ENCODE results near the gene ACP7. TPM values are rescaled to one million over a fixed set of nuclear protein-coding genes. Genes with fewer than 3 reads are reported as not detected.

ACP7 gene
- total and polyA plus RNA-seq, 2 of the 8 experiments (the other 6 are each of a cell fraction or from before 2014, with no cell fraction given) = 0.27 to 0.50 TPM

GRCh38 chr19:39131255-39131755 lies 47.1 kb downstream of the ACP7 start:
- Histone ChIP-seq H3K14ac (ENCODE audit: insufficient read length) (no peak overlapping the region), H3K23ac (ENCODE audit: insufficient read length) (no peak overlapping the region), H3K27ac (ENCODE audit: low read depth, low read length) (peak overlapping the region; percentile 23; the same call in 1 of the 2 replicates), H2BK120ac (replicated peaks; ENCODE audit: low read depth, low read length) (no peak overlapping the region), H3K27me3 (replicated peaks in 1 of 4; ENCODE audit: control insufficient read depth in 3 of 4, extremely low read depth in 1 of 4, insufficient read depth in 3 of 4, low read length in 3 of 4) (no peaks in the 10 kb centered on the region), H3K18ac (ENCODE audit: extremely low read depth, low read length) (peak overlapping the region; percentile 78), H4K5ac (ENCODE audit: insufficient read length, low read depth, low read length) (no peak overlapping the region), H3K9me3 (ENCODE audit: insufficient read depth in 2 of 2, low read depth in 1 of 2, low read length in 1 of 2) (no peaks in the 10 kb centered on the region), H3K9ac (replicated peaks in 1 of 4; ENCODE audit: extremely low read depth in 1 of 4, low read depth in 3 of 4, low read length in 3 of 4) (no peak overlapping the region), H4K20me1 (replicated peaks in 1 of 2; ENCODE audit: control insufficient read depth in 1 of 2, insufficient read depth in 2 of 2, low read length in 2 of 2) (peaks cover 14 to 43% of the 10 kb centered on the region in 2 experiments), H3K4me3 (ENCODE audit: extremely low read depth in 1 of 4, insufficient read depth in 2 of 4, low read depth in 3 of 4, low read length in 4 of 4) (no peak overlapping the region), H2AK5ac (ENCODE audit: low read depth, low read length) (peak overlapping the region; percentile 24; the same call in 1 of the 2 replicates), H2BK15ac (ENCODE audit: low read length) (no peak overlapping the region), H2BK5ac (ENCODE audit: low read depth, low read length) (peak overlapping the region; percentile 88), H4K8ac (ENCODE audit: extremely low read depth, insufficient read depth, low read length) (no peak overlapping the region; the same call in 1 of the 2 replicates), H3K36me3 (ENCODE audit: control insufficient read depth in 2 of 4, insufficient read depth in 4 of 4, low read length in 3 of 4) (no peaks in the 10 kb centered on the region), H3K79me2 (ENCODE audit: control insufficient read depth in 1 of 2, insufficient read depth in 2 of 2, low read length in 2 of 2) (peaks cover 18 to 97% of the 10 kb centered on the region in 2 experiments), H2AFZ (ENCODE audit: low read length) (no peak overlapping the region), H3K23me2 (ENCODE audit: low read depth, low read length) (no peaks in the 10 kb centered on the region), H3K56ac (replicated peaks; ENCODE audit: insufficient read length, low read depth, low read length) (no peak overlapping the region), H2BK12ac (ENCODE audit: low read depth, low read length) (0 out of 2 replicates have a peak overlapping the region, but pooled peaks have one; percentile 17), H3K4me1 (replicated peaks in 1 of 4; ENCODE audit: control insufficient read depth in 3 of 4, insufficient read depth in 4 of 4, low read length in 3 of 4) (peaks cover 5 to 43% (median 30%) of the 10 kb centered on the region in 4 experiments), H3K4ac (replicated peaks; ENCODE audit: insufficient read length, low read depth, low read length) (no peak overlapping the region), H3K4me2 (ENCODE audit: insufficient read depth in 1 of 2, low read depth in 2 of 2, low read length in 2 of 2) (peak overlapping the region in 1 of 2 experiments; percentile 27; a peak in 1 of 4 replicates), H2BK20ac (ENCODE audit: low read length) (no peak overlapping the region), H4K91ac (replicated peaks; ENCODE audit: insufficient read length, low read length) (no peak overlapping the region), H3K79me1 (ENCODE audit: low read depth, low read length) (peaks cover 34% of the 10 kb centered on the region)
- FAIRE-seq (no peak), DNase-seq (ENCODE audit: low read depth in 1 of 2, low spot score in 2 of 2) (no peak)
- ChIA-PET POLR2A (ENCODE audit: partially characterized antibody) (interaction anchor here (0.8 to 1.1 kb wide), 2 partner anchors 9 to 165 kb away, joined by 3 read pairs; partner anchors contain the start of gene IFNL1), CTCF (ENCODE audit: partially characterized antibody) (interaction anchor here (0.6 to 1.8 kb wide), 3 partner anchors 21 to 201 kb away, joined by 3 to 6 read pairs (median 3); no protein-coding TSS in a partner anchor)
- WGBS, 2 experiments (ENCODE audit: extremely low coverage in 1 of 2, insufficient coverage in 1 of 2, insufficient read length in 1 of 2, insufficient replicate concordance in 2 of 2, low coverage in 1 of 2, low lambda C conversion rate in 2 of 2, missing lambda C conversion rate in 1 of 2) = 76% methylated on average over 13 of the region's 18 CpGs; no CpG with 5 or more reads in 1 of the 2 experiments
- no peak for TF ChIP-seq ASH2L (IDR thresholded peaks at IDR 0.05; ENCODE audit: low read length)
- TF ChIP-seq POLR2A (IDR thresholded peaks at IDR 0.05; ENCODE audit: control extremely low read depth in 1 of 2, low read depth in 2 of 2, low read length in 2 of 2) = no peak
